Gastroesophageal sphincter (tissue), 4 donors: Measurements from ENCODE around the gene PROC. TPM values are rescaled to one million over a fixed set of nuclear protein-coding genes. Genes with fewer than 3 reads are reported as not detected.
A peak's percentile ranks its signal among the peaks of the same experiment; 100 is the strongest.

ENCODE experiments used
- ATAC-seq: fragments of 150-250 bp; one replicate; pipeline ENCODE4 v1.9.1; 2016; ENCODE audit warnings: mild to moderate bottlenecking, moderate library complexity
- H3K27ac ChIP-seq, 4 donors: fragments of 200-600 bp; sonication (generic) in 3 of 4; 1 replicate in 3 of 4; 2 replicates in 1 of 4; pipeline ENCODE4 v1.5.1; 2016 to 2019
- H3K27me3 ChIP-seq: fragments of 200-600 bp; sonication (generic); one replicate; pipeline ENCODE4 v1.5.1; 2019
- H3K36me3 ChIP-seq, 2 donors: fragments of 200-600 bp; sonication (generic); one replicate each; pipeline ENCODE4 v1.5.1; 2019; ENCODE audit warnings: control low read depth in 1 of 2
- H3K4me1 ChIP-seq, 3 donors: fragments of 200-600 bp; sonication (generic); 1 replicate in 2 of 3; 2 replicates in 1 of 3; pipeline ENCODE4 v1.5.1; 2016 to 2019; ENCODE audit warnings: control low read depth in 2 of 3
- H3K4me3 ChIP-seq, 2 donors: fragments of 200-600 bp; sonication (generic); one replicate each; pipeline ENCODE4 v1.5.1; 2019; ENCODE audit warnings: mild to moderate bottlenecking in 1 of 2, moderate library complexity in 1 of 2
- H3K9me3 ChIP-seq, 3 donors: fragments of 200-600 bp; sonication (generic); one replicate each; pipeline ENCODE4 v1.5.1; 2017 to 2019; ENCODE audit warnings: control low read depth in 2 of 3
- EP300 ChIP-seq: sonication (generic); formaldehyde crosslinking; IDR thresholded peaks from one replicate; pipeline ENCODE4 v1.6.1; 2017; ENCODE audit warnings: antibody characterized with exemption, mild to moderate bottlenecking
- POLR2A ChIP-seq, 2 donors: fragments of 450-650 bp; IDR thresholded peaks; one replicate each; pipeline ENCODE4 v1.6.1; 2017; ENCODE audit warnings: antibody characterized with exemption in 2 of 2, mild to moderate bottlenecking in 2 of 2, moderate library complexity in 1 of 2
- POLR2AphosphoS5 ChIP-seq: sonication (generic); formaldehyde crosslinking; IDR thresholded peaks from one replicate; pipeline ENCODE4 v1.6.1; 2017; ENCODE audit warnings: antibody characterized with exemption
- WGBS, 2 donors: methylation state at CpG; one replicate each; pipeline ENCODE4 v1.1.5; 2018; ENCODE audit warnings: low coverage in 1 of 2; 5-methylcytosine and 5-hydroxymethylcytosine counted together
- total RNA-seq, 4 donors: library from RNA; depleted of rRNA; stranded (reverse); fragments of >200 nt; gene quantifications; one replicate each; pipeline ENCODE4 v1.1.0, GENCODE V29; 2016
- TF ChIP-seq, protein P1 (sequence below), 4 experiments: fragments of 200-600 bp in 2 of 4; fragments of 450-650 bp in 2 of 4; sonication (generic) in 1 of 4; IDR thresholded peaks; one replicate each; pipeline ENCODE4 v1.5.1; 2017 to 2019; ENCODE audit warnings: antibody characterized with exemption in 4 of 4, mild to moderate bottlenecking in 2 of 4, moderate library complexity in 2 of 4

Gene PROC
- total RNA-seq, 4 donors from 2014 or later, result not detected

DNA sequence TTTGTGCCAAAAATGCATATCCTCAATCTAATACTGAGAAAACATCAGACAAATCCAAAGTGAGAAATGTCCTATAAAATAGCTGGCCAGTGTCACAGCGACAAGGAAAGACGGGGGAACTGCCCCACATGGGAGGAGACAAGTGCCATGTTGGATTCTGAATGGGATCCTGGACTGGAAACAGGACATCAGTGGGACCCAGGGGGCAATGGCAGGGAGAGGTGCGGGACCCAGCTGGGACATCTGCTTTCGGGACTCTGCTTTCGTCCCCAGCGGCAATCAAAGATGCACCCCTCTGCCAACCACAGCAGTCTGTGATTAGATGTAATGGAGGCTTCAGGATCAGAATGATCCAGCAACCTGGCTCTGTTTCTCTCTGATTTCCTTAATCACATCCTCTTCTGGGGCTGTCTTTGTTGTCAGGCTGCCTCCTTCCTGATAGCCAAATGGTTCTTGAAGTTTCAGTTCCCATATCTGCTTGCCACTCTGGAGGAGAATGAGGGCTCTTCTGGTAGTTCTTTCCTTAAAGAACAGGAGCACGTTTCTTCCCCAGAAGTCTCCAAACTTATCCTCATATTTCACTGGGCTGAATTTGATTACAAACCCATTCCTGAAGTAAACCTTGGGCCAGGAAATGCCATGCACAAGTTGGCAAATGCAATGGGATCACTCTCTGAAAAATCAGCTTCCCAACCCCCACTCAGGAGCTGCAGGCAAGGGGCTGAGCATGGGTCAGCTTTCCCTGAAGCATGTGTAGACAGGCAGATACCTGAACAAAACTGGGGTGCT is 13.6 kb upstream of the PROC start:
- Histone ChIP-seq H3K27me3 (no peaks in the 10 kb centered on the region), H3K9me3 (no peaks in the 10 kb centered on the region), H3K4me1 (peaks cover 0 to 50% (median 21%) of the 10 kb centered on the region in 3 donors), H3K4me3 (no peak overlapping the region), H3K36me3 (no peaks in the 10 kb centered on the region), H3K27ac (peak overlapping the region in 2 of 4 donors; percentile 31 to 44)
- no peak for ATAC-seq
- TF ChIP-seq POLR2A (IDR thresholded peaks at IDR 0.05) (no peak), EP300 (no peak), POLR2AphosphoS5 (no peak)
- TF ChIP-seq, protein P1, sequence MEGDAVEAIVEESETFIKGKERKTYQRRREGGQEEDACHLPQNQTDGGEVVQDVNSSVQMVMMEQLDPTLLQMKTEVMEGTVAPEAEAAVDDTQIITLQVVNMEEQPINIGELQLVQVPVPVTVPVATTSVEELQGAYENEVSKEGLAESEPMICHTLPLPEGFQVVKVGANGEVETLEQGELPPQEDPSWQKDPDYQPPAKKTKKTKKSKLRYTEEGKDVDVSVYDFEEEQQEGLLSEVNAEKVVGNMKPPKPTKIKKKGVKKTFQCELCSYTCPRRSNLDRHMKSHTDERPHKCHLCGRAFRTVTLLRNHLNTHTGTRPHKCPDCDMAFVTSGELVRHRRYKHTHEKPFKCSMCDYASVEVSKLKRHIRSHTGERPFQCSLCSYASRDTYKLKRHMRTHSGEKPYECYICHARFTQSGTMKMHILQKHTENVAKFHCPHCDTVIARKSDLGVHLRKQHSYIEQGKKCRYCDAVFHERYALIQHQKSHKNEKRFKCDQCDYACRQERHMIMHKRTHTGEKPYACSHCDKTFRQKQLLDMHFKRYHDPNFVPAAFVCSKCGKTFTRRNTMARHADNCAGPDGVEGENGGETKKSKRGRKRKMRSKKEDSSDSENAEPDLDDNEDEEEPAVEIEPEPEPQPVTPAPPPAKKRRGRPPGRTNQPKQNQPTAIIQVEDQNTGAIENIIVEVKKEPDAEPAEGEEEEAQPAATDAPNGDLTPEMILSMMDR (IDR thresholded peaks at IDR 0.05), result no peak
- WGBS, 2 donors, result 85 to 90% methylated on average over 2 to 4 of the region's 7 CpGs

DNA sequence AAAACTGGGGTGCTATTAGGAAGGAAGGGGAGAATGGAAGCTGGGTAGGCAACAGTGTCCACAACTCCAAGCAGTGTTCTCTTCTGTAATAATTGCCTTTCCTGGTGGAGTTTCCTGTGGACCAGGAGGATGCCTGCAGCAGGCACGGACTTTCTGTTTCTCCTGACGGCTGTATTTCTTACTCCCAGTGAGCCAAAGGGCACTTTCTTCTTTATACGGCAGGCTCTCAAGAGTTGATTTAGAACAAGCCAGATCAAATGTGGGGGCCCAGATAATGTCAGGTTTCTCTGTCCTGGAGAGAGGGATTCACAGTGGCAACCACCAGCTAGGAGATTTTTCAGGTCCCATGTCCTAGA is 13.0 kb upstream of the PROC start:
- 80% methylated on average over 3 of the region's 3 CpGs; no CpG with 5 or more reads in 1 of the 2 donors for WGBS, 2 donors
- TF ChIP-seq EP300, result no peak
- Histone ChIP-seq H3K36me3 (no peaks in the 10 kb centered on the region), H3K9me3 (no peaks in the 10 kb centered on the region), H3K27ac (peak overlapping the region in 2 of 4 donors; percentile 31 to 44), H3K4me3 (no peak overlapping the region), H3K4me1 (peaks cover 0 to 56% (median 22%) of the 10 kb centered on the region in 3 donors), H3K27me3 (no peaks in the 10 kb centered on the region)
- ATAC-seq, result no peak

DNA sequence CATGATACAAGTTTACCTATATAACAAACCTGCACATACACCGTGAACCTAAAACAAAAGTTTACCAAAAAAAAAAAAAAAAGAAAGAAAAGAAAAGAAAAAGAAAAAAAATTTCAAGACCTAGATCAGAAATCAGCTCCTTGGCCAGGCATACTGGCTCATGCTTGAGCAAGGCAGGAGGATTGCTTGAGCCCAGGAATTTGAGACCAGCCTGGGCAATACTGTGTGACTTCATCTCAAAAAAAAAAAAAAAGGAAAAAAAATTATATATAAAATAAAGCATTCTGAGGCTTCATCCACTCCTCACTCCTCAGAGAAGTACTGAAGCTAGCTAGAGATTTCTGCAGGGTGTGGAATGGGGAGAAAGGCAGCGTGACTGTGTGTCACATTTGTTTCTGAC is 11.8 kb upstream of the PROC start:
- H3K9me3 ChIP-seq, result no peaks in the 10 kb centered on the region
- TF ChIP-seq POLR2AphosphoS5, result no peak
- no peak for TF ChIP-seq POLR2A (IDR thresholded peaks at IDR 0.05)
- TF ChIP-seq, protein P1 (IDR thresholded peaks at IDR 0.05), result no peak
- no peak for TF ChIP-seq EP300
- peaks cover 0 to 56% (median 23%) of the 10 kb centered on the region in 3 donors for H3K4me1 ChIP-seq
- no peak overlapping the region for H3K4me3 ChIP-seq
- no peak for ATAC-seq
- WGBS, 2 donors, result 83 to 90% methylated on average over 2 of the region's 2 CpGs
- no peaks in the 10 kb centered on the region for H3K36me3 ChIP-seq
- peak overlapping the region in 3 of 4 donors; percentile 88 to 96 (median 93) for H3K27ac ChIP-seq
- no peaks in the 10 kb centered on the region for H3K27me3 ChIP-seq

DNA sequence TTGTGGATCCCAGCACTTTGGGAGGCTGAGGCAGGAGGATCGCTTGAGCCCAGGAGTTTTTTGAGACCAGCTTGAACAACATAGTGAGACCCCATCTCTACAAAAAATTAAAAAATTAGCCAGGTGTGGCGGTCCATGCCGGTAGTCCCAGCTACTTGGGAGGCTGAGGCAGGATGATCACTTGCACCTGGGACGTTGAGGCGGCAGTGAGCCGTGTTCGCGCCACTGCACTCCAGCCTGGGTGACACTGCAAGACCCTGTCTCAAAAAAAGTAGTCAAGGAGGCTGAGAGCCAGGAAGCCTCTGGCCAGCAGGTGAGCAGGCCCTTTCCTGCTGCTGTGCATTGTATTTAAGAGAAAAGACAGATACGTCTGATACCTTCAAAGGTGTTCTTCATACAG is 11.1 kb upstream of the PROC start:
- Histone ChIP-seq H3K27me3 (no peaks in the 10 kb centered on the region), H3K9me3 (no peaks in the 10 kb centered on the region), H3K36me3 (no peaks in the 10 kb centered on the region), H3K27ac (peak overlapping the region in 3 of 4 donors; percentile 88 to 96 (median 93)), H3K4me3 (no peak overlapping the region), H3K4me1 (peaks cover 0 to 62% (median 26%) of the 10 kb centered on the region in 3 donors)
- 64% methylated on average over 1 of the region's 9 CpGs; no CpG with 5 or more reads in 1 of the 2 donors for WGBS, 2 donors
- TF ChIP-seq EP300 (no peak), POLR2AphosphoS5 (no peak), POLR2A (IDR thresholded peaks at IDR 0.05) (no peak)
- TF ChIP-seq, protein P1 (IDR thresholded peaks at IDR 0.05), result no peak
- ATAC-seq, result no peak

DNA sequence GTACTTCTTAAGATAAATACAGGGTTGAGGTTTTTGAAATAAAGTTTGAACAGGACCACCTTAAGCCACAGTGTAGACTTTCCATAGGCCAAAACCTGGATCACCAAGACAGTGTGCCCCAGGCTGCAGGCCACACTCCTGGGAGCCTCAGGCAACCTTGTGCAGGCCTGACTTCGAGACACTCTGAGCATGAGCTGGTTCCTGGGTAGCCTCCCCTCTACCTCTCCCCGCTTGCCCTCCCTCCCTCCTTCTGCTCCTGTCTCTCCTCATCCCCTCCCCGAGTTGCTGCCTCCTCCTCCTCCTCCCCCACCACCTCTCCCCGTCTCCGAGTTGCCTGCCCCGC is 10.6 kb upstream of the PROC start:
- TF ChIP-seq POLR2A (IDR thresholded peaks at IDR 0.05) (no peak), EP300 (no peak), POLR2AphosphoS5 (no peak)
- TF ChIP-seq, protein P1 (IDR thresholded peaks at IDR 0.05), result no peak
- Histone ChIP-seq H3K9me3 (no peaks in the 10 kb centered on the region), H3K27me3 (no peaks in the 10 kb centered on the region), H3K4me1 (peaks cover 0 to 63% (median 26%) of the 10 kb centered on the region in 3 donors), H3K36me3 (no peaks in the 10 kb centered on the region), H3K27ac (peak overlapping the region; percentile 35 to 96 (median 90)), H3K4me3 (peak overlapping the region; percentile 5 to 56)
- 4 to 7% methylated on average over 3 of the region's 6 CpGs for WGBS, 2 donors
- peak; percentile 28 for ATAC-seq
